ENCODE results near the gene ADAMTS16. TPM values are rescaled to one million over a fixed set of nuclear protein-coding genes. Genes with fewer than 3 reads are reported as not detected.
A peak's percentile ranks its signal among the peaks of the same experiment; 100 is the strongest.

Gene ADAMTS16
- total and polyA plus RNA-seq, 2 donors from 2014 or later, result 5.6 to 7.5 TPM

DNA sequence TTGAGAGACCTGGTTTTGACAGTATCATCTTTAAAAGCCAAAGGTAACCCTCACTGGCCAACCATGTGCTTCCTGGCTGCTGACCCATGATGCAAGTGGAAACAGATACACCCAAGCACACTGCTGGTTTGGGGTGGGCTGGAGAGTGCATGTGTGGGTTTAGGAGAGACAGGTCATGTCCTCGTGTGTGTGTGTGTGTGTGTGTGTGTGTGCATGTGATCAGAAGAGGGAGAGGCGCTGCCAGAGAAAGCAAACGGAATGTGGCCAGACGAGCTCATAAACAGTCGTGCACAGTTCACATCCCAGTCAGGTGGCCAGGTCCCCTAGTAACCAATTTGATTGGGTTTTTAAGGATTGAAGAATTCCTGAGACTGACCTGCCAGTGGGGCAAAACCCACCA, 169.5 kb downstream of the ADAMTS16 start:
- Histone ChIP-seq H3K4me3 (ENCODE audit: low read length in 3 of 3) (no peak overlapping the region), H3K27me3 (ENCODE audit: control insufficient read depth, insufficient read depth, low read length) (no peaks in the 10 kb centered on the region), H3K9me3 (ENCODE audit: control insufficient read depth in 2 of 3, insufficient read depth in 1 of 3, low read length in 3 of 3) (no peaks in the 10 kb centered on the region), H3K9ac (ENCODE audit: low read length in 3 of 3) (no peak overlapping the region), H3K27ac (ENCODE audit: low read depth in 2 of 2, low read length in 2 of 2) (no peak overlapping the region), H3K36me3 (ENCODE audit: control insufficient read depth in 2 of 3, insufficient read depth in 3 of 3, low read length in 3 of 3) (peaks cover 0 to 2% (median 0%) of the 10 kb centered on the region in 3 donors), H3K4me1 (ENCODE audit: control insufficient read depth in 2 of 3, insufficient read depth in 2 of 3, low read depth in 1 of 3, low read length in 3 of 3) (peaks cover 0 to 12% (median 6%) of the 10 kb centered on the region in 3 donors)
- TF ChIP-seq, protein P1, sequence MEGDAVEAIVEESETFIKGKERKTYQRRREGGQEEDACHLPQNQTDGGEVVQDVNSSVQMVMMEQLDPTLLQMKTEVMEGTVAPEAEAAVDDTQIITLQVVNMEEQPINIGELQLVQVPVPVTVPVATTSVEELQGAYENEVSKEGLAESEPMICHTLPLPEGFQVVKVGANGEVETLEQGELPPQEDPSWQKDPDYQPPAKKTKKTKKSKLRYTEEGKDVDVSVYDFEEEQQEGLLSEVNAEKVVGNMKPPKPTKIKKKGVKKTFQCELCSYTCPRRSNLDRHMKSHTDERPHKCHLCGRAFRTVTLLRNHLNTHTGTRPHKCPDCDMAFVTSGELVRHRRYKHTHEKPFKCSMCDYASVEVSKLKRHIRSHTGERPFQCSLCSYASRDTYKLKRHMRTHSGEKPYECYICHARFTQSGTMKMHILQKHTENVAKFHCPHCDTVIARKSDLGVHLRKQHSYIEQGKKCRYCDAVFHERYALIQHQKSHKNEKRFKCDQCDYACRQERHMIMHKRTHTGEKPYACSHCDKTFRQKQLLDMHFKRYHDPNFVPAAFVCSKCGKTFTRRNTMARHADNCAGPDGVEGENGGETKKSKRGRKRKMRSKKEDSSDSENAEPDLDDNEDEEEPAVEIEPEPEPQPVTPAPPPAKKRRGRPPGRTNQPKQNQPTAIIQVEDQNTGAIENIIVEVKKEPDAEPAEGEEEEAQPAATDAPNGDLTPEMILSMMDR (IDR thresholded peaks at IDR 0.05; ENCODE audit: borderline replicate concordance, extremely low read depth, insufficient read depth), result no peak
- intact Hi-C loops (cut with DNase I), result no loop called here
- no peak for FAIRE-seq
- DNase-seq, result peak in 2 of 5 donors; percentile 35 to 38

DNA sequence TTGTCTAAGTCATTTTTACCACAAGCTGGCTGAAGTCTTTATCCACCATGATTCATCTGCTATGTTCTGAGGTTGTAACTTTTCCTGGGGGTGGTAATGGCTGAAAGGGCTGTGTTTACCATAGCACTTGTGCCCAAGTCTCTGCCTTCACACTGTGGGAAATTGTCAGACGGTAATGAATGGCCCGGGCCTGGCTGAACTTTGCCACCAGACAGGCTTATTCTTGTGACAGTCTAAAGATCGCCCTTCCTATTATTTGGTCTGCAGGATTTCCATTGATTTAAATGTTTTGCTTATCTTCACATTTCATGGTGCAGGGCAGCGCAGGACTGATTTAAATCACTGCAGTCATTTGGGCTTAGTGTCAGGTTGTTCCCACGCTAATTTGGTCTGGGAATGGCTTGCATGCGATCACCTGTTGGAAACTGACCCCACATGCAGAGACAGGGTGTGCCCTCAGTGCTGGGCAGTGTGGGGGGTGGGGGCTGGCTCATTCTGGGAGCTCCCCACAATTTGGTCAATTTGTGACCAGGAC, 173.0 kb downstream of the ADAMTS16 start:
- intact Hi-C loops (cut with DNase I), result no loop called here
- H3K4me1 ChIP-seq (ENCODE audit: control insufficient read depth in 2 of 3, insufficient read depth in 2 of 3, low read depth in 1 of 3, low read length in 3 of 3), result peaks cover 0 to 12% (median 6%) of the 10 kb centered on the region in 3 donors
- no peak overlapping the region for H3K27ac ChIP-seq (ENCODE audit: low read depth in 2 of 2, low read length in 2 of 2)
- no peaks in the 10 kb centered on the region for H3K27me3 ChIP-seq (ENCODE audit: control insufficient read depth, insufficient read depth, low read length)
- no peaks in the 10 kb centered on the region for H3K36me3 ChIP-seq (ENCODE audit: control insufficient read depth in 2 of 3, insufficient read depth in 3 of 3, low read length in 3 of 3)
- peak overlapping the region in 1 of 3 donors; percentile 47 for H3K9ac ChIP-seq (ENCODE audit: low read length in 3 of 3)
- TF ChIP-seq, protein P1 (IDR thresholded peaks at IDR 0.05; ENCODE audit: borderline replicate concordance, extremely low read depth, insufficient read depth), result no peak
- H3K4me3 ChIP-seq (ENCODE audit: low read length in 3 of 3), result no peak overlapping the region
- FAIRE-seq, result no peak
- peak in 3 of 5 donors; percentile 40 to 73 (median 67) for DNase-seq
- H3K9me3 ChIP-seq (ENCODE audit: control insufficient read depth in 2 of 3, insufficient read depth in 1 of 3, low read length in 3 of 3), result no peaks in the 10 kb centered on the region

DNA sequence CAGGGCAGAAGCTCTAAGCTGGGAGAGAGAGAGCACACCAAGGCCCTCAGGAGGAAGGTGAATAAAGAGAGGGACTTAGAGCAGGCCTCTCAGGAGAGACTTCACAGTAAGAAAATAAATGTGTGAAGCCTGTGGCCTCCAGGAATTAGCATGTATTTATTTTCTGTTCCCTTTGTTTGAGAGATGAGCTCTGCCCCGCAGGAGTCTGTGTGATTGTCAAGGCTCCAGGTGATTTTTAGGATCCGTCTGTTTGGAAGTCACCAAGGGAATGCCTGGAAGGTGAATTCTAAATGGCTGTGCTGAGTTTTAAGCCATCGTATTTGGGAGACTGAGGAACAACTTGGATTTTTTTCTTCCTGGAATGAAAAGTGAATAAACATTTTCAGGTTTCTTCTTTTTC, 174.0 kb downstream of the ADAMTS16 start:
- no peak for FAIRE-seq
- no peaks in the 10 kb centered on the region for H3K27me3 ChIP-seq (ENCODE audit: control insufficient read depth, insufficient read depth, low read length)
- no peak overlapping the region for H3K27ac ChIP-seq (ENCODE audit: low read depth in 2 of 2, low read length in 2 of 2)
- H3K36me3 ChIP-seq (ENCODE audit: control insufficient read depth in 2 of 3, insufficient read depth in 3 of 3, low read length in 3 of 3), result no peaks in the 10 kb centered on the region
- H3K9ac ChIP-seq (ENCODE audit: low read length in 3 of 3), result no peak overlapping the region
- no peaks in the 10 kb centered on the region for H3K9me3 ChIP-seq (ENCODE audit: control insufficient read depth in 2 of 3, insufficient read depth in 1 of 3, low read length in 3 of 3)
- intact Hi-C loops (cut with DNase I), result no loop called here
- TF ChIP-seq, protein P1 (IDR thresholded peaks at IDR 0.05; ENCODE audit: borderline replicate concordance, extremely low read depth, insufficient read depth), result no peak
- H3K4me3 ChIP-seq (ENCODE audit: low read length in 3 of 3), result no peak overlapping the region
- peaks cover 0 to 12% (median 6%) of the 10 kb centered on the region in 3 donors for H3K4me1 ChIP-seq (ENCODE audit: control insufficient read depth in 2 of 3, insufficient read depth in 2 of 3, low read depth in 1 of 3, low read length in 3 of 3)
- no peak for DNase-seq

DNA sequence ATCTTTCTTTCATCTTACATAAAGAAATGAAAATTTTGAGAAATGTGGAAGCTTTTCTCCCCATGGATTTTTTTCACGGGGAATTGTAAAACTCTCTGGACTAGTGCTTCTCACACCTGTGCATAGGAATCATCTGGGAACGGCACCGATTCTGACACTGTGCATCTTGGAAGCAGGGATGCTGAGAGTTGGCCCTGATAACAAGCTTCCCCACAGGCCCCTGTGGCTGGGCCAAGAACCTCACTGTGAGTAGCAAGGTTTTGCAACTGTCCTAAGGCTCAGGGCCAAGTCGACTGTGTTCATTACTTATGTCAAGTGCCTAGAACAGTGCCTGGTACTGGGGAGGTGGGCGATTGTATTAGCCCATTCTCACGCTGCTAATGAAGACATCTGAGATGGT, 174.5 kb downstream of the ADAMTS16 start:
- Histone ChIP-seq H3K9me3 (ENCODE audit: control insufficient read depth in 2 of 3, insufficient read depth in 1 of 3, low read length in 3 of 3) (no peaks in the 10 kb centered on the region), H3K4me1 (ENCODE audit: control insufficient read depth in 2 of 3, insufficient read depth in 2 of 3, low read depth in 1 of 3, low read length in 3 of 3) (peaks cover 0 to 12% (median 6%) of the 10 kb centered on the region in 3 donors), H3K4me3 (ENCODE audit: low read length in 3 of 3) (no peak overlapping the region), H3K27me3 (ENCODE audit: control insufficient read depth, insufficient read depth, low read length) (no peaks in the 10 kb centered on the region), H3K9ac (ENCODE audit: low read length in 3 of 3) (no peak overlapping the region), H3K36me3 (ENCODE audit: control insufficient read depth in 2 of 3, insufficient read depth in 3 of 3, low read length in 3 of 3) (no peaks in the 10 kb centered on the region), H3K27ac (ENCODE audit: low read depth in 2 of 2, low read length in 2 of 2) (no peak overlapping the region)
- no peak for FAIRE-seq
- no peak for DNase-seq
- intact Hi-C loops (cut with DNase I), result no loop called here
- TF ChIP-seq, protein P1 (IDR thresholded peaks at IDR 0.05; ENCODE audit: borderline replicate concordance, extremely low read depth, insufficient read depth), result no peak
